Purkinje cell (primary cell): ENCODE data around the gene CCDC28B. TPM values are rescaled to one million over a fixed set of nuclear protein-coding genes. Genes with fewer than 3 reads are reported as not detected.

Experiments used
- polyA plus RNA-seq: library from polyadenylated mRNA; unstranded; fragments of >200 nt; fragmentation: Nextera tagmentation; gene quantifications from 2 replicates; pipeline ENCODE4 v1.2.1, GENCODE V29; 2014

Gene CCDC28B
- 6.1 and 21.0 TPM in 2 replicates for polyA plus RNA-seq

GRCh38 chr1:32200226-32201010 is at the start of gene CCDC28B:
CCDC28B (plus strand) TSS chr1:32200595; CDS start chr1:32201936, 1,341 bp downstream.

DNA sequence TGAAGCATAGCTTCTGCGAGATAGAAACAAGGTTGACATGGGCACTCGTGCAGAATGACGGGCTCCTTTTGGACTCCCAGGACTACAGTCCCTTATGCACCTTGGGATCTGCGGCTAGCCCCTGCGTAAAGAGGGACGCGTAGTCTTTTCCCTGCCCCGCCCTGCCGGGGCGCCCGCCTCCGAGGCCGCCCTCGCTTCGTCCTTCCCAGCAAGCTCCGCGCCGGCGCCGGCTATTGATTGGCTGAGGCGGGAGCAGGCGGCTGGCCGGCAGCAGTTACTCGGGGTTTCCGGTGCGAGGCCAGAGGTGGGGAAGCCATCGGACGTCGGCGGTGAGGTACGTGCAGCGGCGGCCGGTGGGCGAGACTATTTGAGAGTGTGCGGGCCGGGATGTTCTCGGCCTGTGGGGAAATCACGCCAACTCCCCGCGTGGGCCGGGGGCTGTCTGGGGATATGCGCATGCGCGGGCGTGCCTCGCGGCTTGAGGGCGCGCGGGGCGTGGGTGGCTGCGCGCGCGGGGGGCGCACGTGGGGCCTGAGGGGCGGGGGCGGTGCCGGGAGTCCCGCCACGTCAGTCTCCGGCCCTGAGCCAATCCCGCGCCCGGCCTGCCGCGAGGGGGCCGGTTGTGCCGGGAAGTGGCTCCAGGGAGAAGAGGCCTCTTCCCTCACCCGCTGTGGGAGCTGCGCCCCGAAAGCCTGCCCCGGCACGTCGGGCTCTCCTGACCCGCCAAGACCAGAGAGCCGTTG is 20.8 kb upstream of the CCDC28B start, which contains the start of gene TXLNA:
TSS of gene TXLNA (plus strand) at position 233 of the 743 bp plus-strand sequence. CDS start 671 bp downstream, outside the sequence.

GRCh38 chr1:32205401-32206370 is 5.3 kb downstream of the CCDC28B start, which contains the start of gene IQCC:
IQCC (plus strand) TSS chr1:32205671; CDS start chr1:32205682, 11 bp downstream.

DNA sequence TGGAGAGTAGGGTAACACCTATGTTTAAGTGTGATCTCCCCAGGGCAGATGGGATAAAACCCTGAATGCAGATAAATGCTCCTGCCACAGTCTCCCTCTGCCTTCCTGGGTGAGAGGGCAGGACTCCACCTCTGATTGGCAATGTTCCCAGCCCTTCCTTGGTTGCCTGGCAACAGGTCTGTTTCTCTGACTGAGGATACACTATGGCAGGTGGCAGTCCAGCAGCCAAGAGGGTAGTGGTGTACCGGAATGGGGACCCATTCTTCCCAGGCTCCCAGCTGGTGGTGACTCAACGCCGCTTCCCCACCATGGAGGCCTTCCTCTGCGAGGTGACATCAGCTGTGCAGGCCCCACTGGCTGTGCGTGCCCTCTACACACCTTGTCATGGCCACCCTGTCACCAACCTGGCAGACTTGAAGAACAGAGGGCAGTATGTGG is 8.5 kb downstream of the CCDC28B start, which contains the start of gene DCDC2B:
TSS of gene DCDC2B (plus strand) at position 199 of the 438 bp plus-strand sequence. CDS start at position 204, 5 bp downstream.

GRCh38 chr1:32221980-32222755 is 21.8 kb downstream of the CCDC28B start, which contains the start of the genes EIF3I and TMEM234:
EIF3I (plus strand) TSS chr1:32222407; CDS start chr1:32222442, 35 bp downstream.
TMEM234 (minus strand) TSS chr1:32222353; CDS start chr1:32222322, 31 bp downstream.

GRCh38 chr1:32246888-32247273 is 46.5 kb downstream of the CCDC28B start, which contains the start of gene FAM167B:
FAM167B (plus strand) TSS chr1:32247222; CDS start chr1:32247422, 200 bp downstream.

DNA sequence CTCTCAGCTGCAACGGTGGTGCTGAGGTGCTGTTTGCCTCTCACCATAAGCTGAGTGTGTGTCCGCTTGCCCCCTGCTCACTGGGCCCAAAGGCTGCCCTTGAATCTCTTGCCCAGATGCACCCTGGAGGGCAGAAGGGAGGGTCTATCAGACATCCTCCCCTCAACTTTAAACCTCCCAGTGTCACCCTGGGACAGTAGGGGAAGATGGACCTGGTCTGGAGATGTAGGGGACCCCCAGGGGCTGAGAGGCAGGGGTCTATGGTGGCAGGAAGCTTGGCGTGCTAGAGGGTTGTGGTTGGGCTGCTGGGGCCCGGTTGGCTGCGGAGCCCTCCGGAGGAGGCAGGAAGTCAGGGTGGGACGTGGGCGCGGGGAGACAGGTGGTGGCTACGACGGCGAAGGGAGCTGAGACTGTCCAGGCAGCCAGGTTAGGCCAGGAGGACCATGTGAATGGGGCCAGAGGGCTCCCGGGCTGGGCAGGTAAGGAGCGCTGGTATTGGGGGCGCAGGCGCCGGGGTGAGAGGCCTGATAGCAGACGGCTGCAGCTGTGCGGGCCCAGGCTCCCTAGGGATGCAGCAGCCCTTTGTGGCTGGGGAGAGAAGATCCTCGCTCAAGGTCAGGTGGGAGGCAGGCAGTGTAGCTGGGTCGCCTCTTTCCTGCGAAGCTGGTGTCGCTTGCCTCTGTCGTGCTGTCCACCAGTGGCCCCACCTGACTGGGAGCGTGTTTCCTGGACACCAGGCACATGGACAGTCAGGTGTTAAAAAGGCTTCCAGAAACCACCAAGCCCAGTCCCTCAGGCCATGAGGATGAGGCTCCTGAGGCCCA is 50.7 kb downstream of the CCDC28B start, which contains the start of gene LCK:
TSS of gene LCK (plus strand) at position 373 of the 824 bp plus-strand sequence. CDS start 23,065 bp downstream, outside the sequence.

Other genes starting within 250 kb of the CCDC28B start
- gene KHDRBS1, start 186.7 kb upstream of the CCDC28B start, polyA plus RNA-seq, result 33.2 and 44.4 TPM in 2 replicates
- 4.3 and 6.4 TPM in 2 replicates for gene TMEM39B, start 127.7 kb upstream of the CCDC28B start, polyA plus RNA-seq
- 45.7 and 59.8 TPM in 2 replicates for gene KPNA6, start 92.5 kb upstream of the CCDC28B start, polyA plus RNA-seq
- 1.4 and 4.6 TPM in 2 replicates for gene TXLNA, start 20.9 kb upstream of the CCDC28B start, polyA plus RNA-seq
- gene IQCC, start 5.1 kb downstream of the CCDC28B start, polyA plus RNA-seq, result 0.43 TPM in 1 of 2 replicates, not detected in the other
- gene DCDC2B, start 8.5 kb downstream of the CCDC28B start, polyA plus RNA-seq, result not detected in 2 replicates
- gene TMEM234, start 21.8 kb downstream of the CCDC28B start, polyA plus RNA-seq, result 7.8 and 9.4 TPM in 2 replicates
- 269 and 369 TPM in 2 replicates for gene EIF3I, start 21.8 kb downstream of the CCDC28B start, polyA plus RNA-seq
- not detected in 2 replicates for gene FAM167B, start 46.6 kb downstream of the CCDC28B start, polyA plus RNA-seq
- not detected in 2 replicates for gene LCK, start 50.7 kb downstream of the CCDC28B start, polyA plus RNA-seq
- 0.93 and 3.0 TPM in 2 replicates for gene HDAC1, start 91.5 kb downstream of the CCDC28B start, polyA plus RNA-seq
- gene MARCKSL1, start 135.6 kb downstream of the CCDC28B start, polyA plus RNA-seq, result 74.5 and 124 TPM in 2 replicates
- gene FAM229A, start 161.9 kb downstream of the CCDC28B start, polyA plus RNA-seq, result not detected in 2 replicates
- gene TSSK3, start 161.9 kb downstream of the CCDC28B start, polyA plus RNA-seq, result not detected in 2 replicates
- 11.9 and 14.3 TPM in 2 replicates for gene BSDC1, start 193.8 kb downstream of the CCDC28B start, polyA plus RNA-seq